Testis (tissue), 2 donors: Measurements from ENCODE around the gene GDPD2.

ENCODE experiments used
- CTCF ChIP-seq, 3 experiments: fragments of 450-650 bp in 2 of 3; fragments of 200-600 bp in 1 of 3; sonication (generic) in 1 of 3; IDR thresholded peaks; one replicate each; pipeline ENCODE4 v1.5.1; 2016 to 2019; ENCODE audit warnings: antibody characterized with exemption in 3 of 3, mild to moderate bottlenecking in 2 of 3, moderate library complexity in 1 of 3
- POLR2A ChIP-seq: fragments of 450-650 bp; IDR thresholded peaks from one replicate; pipeline ENCODE4 v1.6.1; 2017; ENCODE audit warnings: antibody characterized with exemption, mild to moderate bottlenecking, moderate library complexity

- TF ChIP-seq POLR2A (no peak), CTCF (IDR thresholded peaks at IDR 0.05) (no peak)
These were observed 26.4 kb downstream of the GDPD2 start for GRCh38 chrX:70449457-70449966.
